GM12873 (cell line): ENCODE measurements around the gene POP7.

Source experiments
- CTCF ChIP-seq: IDR thresholded peaks from 2 replicates; pipeline ENCODE4 v1.5.1; 2012; ENCODE audit warnings: low read depth, mild to moderate bottlenecking, moderate library complexity, low read length, control low read depth; ENCODE audit not compliant: insufficient read depth; ENCODE audit errors: missing control alignments

The POP7 gene

GRCh38 chr7:100677308-100678267, 28.3 kb upstream of the POP7 start:
- TF ChIP-seq CTCF = no peak

- no peak for TF ChIP-seq CTCF
These were observed 27.5 kb upstream of the POP7 start for GRCh38 chr7:100678291-100678984.

GRCh38 chr7:100679129-100679926, 26.6 kb upstream of the POP7 start:
- no peak for TF ChIP-seq CTCF

GRCh38 chr7:100679927-100680575, 25.9 kb upstream of the POP7 start:
- no peak for TF ChIP-seq CTCF

- no peak for TF ChIP-seq CTCF
These were observed 25.2 kb upstream of the POP7 start for GRCh38 chr7:100680576-100681271.

GRCh38 chr7:100681491-100682227, 24.3 kb upstream of the POP7 start:
- TF ChIP-seq CTCF = no peak
